Peyer's patch (tissue), 4 donors: Measurements from ENCODE around the gene CACNA1B.

Experiments used
- CTCF ChIP-seq, 6 experiments: fragments of 450-650 bp in 4 of 6; fragments of 200-600 bp in 2 of 6; sonication (generic) in 1 of 6; IDR thresholded peaks; one replicate each; pipeline ENCODE4 v1.5.1; 2017 to 2019; ENCODE audit warnings: antibody characterized with exemption in 6 of 6, mild to moderate bottlenecking in 3 of 6, moderate library complexity in 1 of 6
- POLR2A ChIP-seq, 2 donors: fragments of 450-650 bp; IDR thresholded peaks; one replicate each; pipeline ENCODE4 v1.5.1; 2017; ENCODE audit warnings: antibody characterized with exemption in 2 of 2, mild to moderate bottlenecking in 2 of 2, moderate library complexity in 2 of 2

GRCh38 chr9:137955224-137955570 is 77.6 kb downstream of the CACNA1B start:
- TF ChIP-seq POLR2A (IDR thresholded peaks at IDR 0.05) (no peak), CTCF (IDR thresholded peaks at IDR 0.05) (no peak)
